ENCODE data around the gene ENPP3.
"Not testable (repeated sequence)": the region's sequence is repeated elsewhere in the genome, so short reads cannot be mapped to it uniquely, and the experiment has no call there.

The ENPP3 gene

GRCh38 chr6:131683479-131683878 lies 46.4 kb downstream of the ENPP3 start:
- in situ Hi-C loops (cut with HindIII; ENCODE audit: low sequenced_read_pairs) = no loop called here

- in situ Hi-C loops (cut with HindIII; ENCODE audit: low sequenced_read_pairs) = no loop called here
These were observed 48.2 kb downstream of the ENPP3 start for GRCh38 chr6:131685266-131685780.

- in situ Hi-C loops (cut with HindIII; ENCODE audit: low sequenced_read_pairs) = no loop called here
These were observed 49.9 kb downstream of the ENPP3 start for GRCh38 chr6:131687022-131687421.

- in situ Hi-C loops (cut with HindIII; ENCODE audit: low sequenced_read_pairs) = no loop called here
These were observed 51.2 kb downstream of the ENPP3 start for GRCh38 chr6:131688286-131688685.

GRCh38 chr6:131692031-131692430 lies 54.9 kb downstream of the ENPP3 start:
- in situ Hi-C loops (cut with HindIII; ENCODE audit: low sequenced_read_pairs) = no loop called here

- in situ Hi-C loops (cut with HindIII; ENCODE audit: low sequenced_read_pairs) = no loop called here
These were observed 55.5 kb downstream of the ENPP3 start for GRCh38 chr6:131692589-131692988.

- in situ Hi-C loops (cut with HindIII; ENCODE audit: low sequenced_read_pairs) = no loop called here
These were observed 56.3 kb downstream of the ENPP3 start for GRCh38 chr6:131693384-131693783.

GRCh38 chr6:131694832-131695426 lies 57.8 kb downstream of the ENPP3 start:
- in situ Hi-C loops (cut with HindIII; ENCODE audit: low sequenced_read_pairs) = no loop called here

- in situ Hi-C loops (cut with HindIII; ENCODE audit: low sequenced_read_pairs) = no loop called here
These were observed 59.9 kb downstream of the ENPP3 start for GRCh38 chr6:131696956-131697355.

GRCh38 chr6:131700851-131701250 lies 63.7 kb downstream of the ENPP3 start:
- in situ Hi-C loops (cut with HindIII; ENCODE audit: low sequenced_read_pairs) = not testable (repeated sequence)

- in situ Hi-C loops (cut with HindIII; ENCODE audit: low sequenced_read_pairs) = not testable (repeated sequence)
These were observed 66.8 kb downstream of the ENPP3 start for GRCh38 chr6:131703905-131704304.

- in situ Hi-C loops (cut with HindIII; ENCODE audit: low sequenced_read_pairs) = not testable (repeated sequence)
These were observed 73.8 kb downstream of the ENPP3 start, which contains the start of gene CTAGE9 for GRCh38 chr6:131710917-131711316. Gene CTAGE9, minus strand, starts transcription at chr6:131711017. Its CDS starts 0 bp downstream, at chr6:131711017.

GRCh38 chr6:131715567-131715966 lies 78.5 kb downstream of the ENPP3 start:
- in situ Hi-C loops (cut with HindIII; ENCODE audit: low sequenced_read_pairs) = not testable (repeated sequence)

- in situ Hi-C loops (cut with HindIII; ENCODE audit: low sequenced_read_pairs) = no loop called here
These were observed 80.9 kb downstream of the ENPP3 start for GRCh38 chr6:131717836-131718542.

- in situ Hi-C loops (cut with HindIII; ENCODE audit: low sequenced_read_pairs) = no loop called here
These were observed 84.1 kb downstream of the ENPP3 start for GRCh38 chr6:131721161-131721560.

GRCh38 chr6:131724114-131724513 lies 87.0 kb downstream of the ENPP3 start:
- in situ Hi-C loops (cut with HindIII; ENCODE audit: low sequenced_read_pairs) = no loop called here

GRCh38 chr6:131727467-131727866 lies 90.4 kb downstream of the ENPP3 start:
- in situ Hi-C loops (cut with HindIII; ENCODE audit: low sequenced_read_pairs) = no loop called here

GRCh38 chr6:131727868-131728267 lies 90.8 kb downstream of the ENPP3 start:
- in situ Hi-C loops (cut with HindIII; ENCODE audit: low sequenced_read_pairs) = no loop called here

- in situ Hi-C loops (cut with HindIII; ENCODE audit: low sequenced_read_pairs) = no loop called here
These were observed 91.3 kb downstream of the ENPP3 start for GRCh38 chr6:131728296-131728939.

- in situ Hi-C loops (cut with HindIII; ENCODE audit: low sequenced_read_pairs) = no loop called here
These were observed 92.4 kb downstream of the ENPP3 start for GRCh38 chr6:131729550-131729949.

- in situ Hi-C loops (cut with HindIII; ENCODE audit: low sequenced_read_pairs) = no loop called here
These were observed 93.2 kb downstream of the ENPP3 start for GRCh38 chr6:131730264-131730663.

- in situ Hi-C loops (cut with HindIII; ENCODE audit: low sequenced_read_pairs) = no loop called here
These were observed 94.1 kb downstream of the ENPP3 start for GRCh38 chr6:131731224-131731623.
